Activated naive CD4-positive, alpha-beta T cell treated with anti-CD3 and anti-CD28 coated beads for 36 hours (primary cell): Measurements from ENCODE around the gene ONECUT3. TPM values are rescaled to one million over a fixed set of nuclear protein-coding genes. Genes with fewer than 3 reads are reported as not detected.
"Not testable (repeated sequence)": the region's sequence is repeated elsewhere in the genome, so short reads cannot be mapped to it uniquely, and the experiment has no call there.

Source experiments
- CTCF ChIA-PET: fragments of 350-600 bp; sonication (Branson Sonifier 250); formaldehyde crosslinking; loops from one replicate; lab custom pipeline; 2021; ENCODE audit warnings: antibody characterized with exemption; lab: Charles Lee
- DNase-seq: peaks from one replicate; pipeline ENCODE4 v3.0.0-alpha.2; 2020
- H3K27ac Mint-ChIP-seq: one replicate; pipeline ENCODE4 v1.8.0; 2021; ENCODE audit warnings: mild to moderate bottlenecking, mixed read lengths
- H3K27me3 Mint-ChIP-seq: one replicate; pipeline ENCODE4 v1.8.0; 2021; ENCODE audit warnings: low read depth, mixed read lengths
- H3K36me3 Mint-ChIP-seq: one replicate; pipeline ENCODE4 v1.8.0; 2021; ENCODE audit warnings: low read depth, mixed read lengths
- H3K4me1 Mint-ChIP-seq: one replicate; pipeline ENCODE4 v1.8.0; 2021; ENCODE audit warnings: low read depth, mixed read lengths
- H3K4me3 Mint-ChIP-seq: one replicate; pipeline ENCODE4 v1.8.0; 2021; ENCODE audit warnings: mild to moderate bottlenecking, moderate library complexity, mixed read lengths
- H3K9me3 Mint-ChIP-seq: one replicate; pipeline ENCODE4 v1.8.0; 2021; ENCODE audit warnings: mixed read lengths
- intact Hi-C: fragments of 100-400 bp; cut with micrococcal nuclease; formaldehyde crosslinking; loops from one replicate; pipeline ENCODE4 v1.15.1; 2023
- total RNA-seq, 2 experiments: library from RNA; stranded (reverse); gene quantifications; one replicate each; pipeline ENCODE4 v1.2.3, GENCODE V29; 2021

The ONECUT3 gene
- total RNA-seq, 2 experiments from 2014 or later, result not detected

DNA sequence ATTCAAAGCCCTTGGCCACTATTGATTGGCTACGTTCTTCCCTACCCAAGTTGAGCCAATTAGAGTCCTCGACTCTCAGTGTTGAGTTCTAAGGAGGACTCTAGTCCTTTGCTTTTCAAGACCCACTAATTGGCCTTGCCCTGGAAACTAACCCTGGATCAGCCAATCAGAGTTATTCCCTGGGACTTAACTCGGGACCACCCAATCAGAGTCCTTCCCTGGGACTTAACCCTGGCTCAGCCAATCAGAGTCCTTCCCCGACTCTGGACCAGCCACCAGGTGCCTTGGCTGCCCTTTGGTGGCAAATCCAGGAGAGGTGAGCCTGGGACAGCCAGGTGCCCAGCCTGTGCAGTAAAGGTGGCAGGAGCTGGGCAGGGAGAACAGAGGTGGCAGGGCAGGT, 30.0 kb downstream of the ONECUT3 start:
- Mint-ChIP-seq H3K27me3 (peaks cover 40% of the 10 kb centered on the region), H3K27ac (no peak overlapping the region), H3K9me3 (no peaks in the 10 kb centered on the region), H3K4me1 (no peaks in the 10 kb centered on the region), H3K36me3 (no peaks in the 10 kb centered on the region), H3K4me3 (no peak overlapping the region)
- intact Hi-C loops, result no loop called here
- CTCF ChIA-PET, result interaction anchor here (0.6 to 4.2 kb wide), 4 partner anchors 11 to 177 kb away, joined by 3 to 39 read pairs (median 6); no protein-coding TSS in a partner anchor
- no peak for DNase-seq

DNA sequence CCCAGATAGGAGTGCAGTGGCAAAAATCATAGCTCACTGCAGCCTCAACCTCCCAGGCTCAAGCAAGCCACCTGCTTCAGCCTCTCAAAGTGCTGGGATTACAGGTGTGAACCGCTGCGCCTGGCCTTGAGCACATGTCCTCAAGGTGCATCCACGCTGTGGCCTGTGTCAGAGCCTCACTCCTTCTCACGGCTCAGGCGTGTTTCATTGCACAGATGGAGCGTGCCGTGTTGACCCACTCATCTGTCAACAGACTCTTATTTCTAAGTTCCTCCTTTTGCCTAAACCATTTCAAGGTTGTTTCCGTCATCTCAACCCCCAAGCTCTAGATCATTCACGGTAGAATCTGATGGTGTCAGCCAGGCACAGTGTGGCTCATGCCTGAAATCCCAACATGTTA, 30.6 kb downstream of the ONECUT3 start:
- intact Hi-C loops, result no loop called here

DNA sequence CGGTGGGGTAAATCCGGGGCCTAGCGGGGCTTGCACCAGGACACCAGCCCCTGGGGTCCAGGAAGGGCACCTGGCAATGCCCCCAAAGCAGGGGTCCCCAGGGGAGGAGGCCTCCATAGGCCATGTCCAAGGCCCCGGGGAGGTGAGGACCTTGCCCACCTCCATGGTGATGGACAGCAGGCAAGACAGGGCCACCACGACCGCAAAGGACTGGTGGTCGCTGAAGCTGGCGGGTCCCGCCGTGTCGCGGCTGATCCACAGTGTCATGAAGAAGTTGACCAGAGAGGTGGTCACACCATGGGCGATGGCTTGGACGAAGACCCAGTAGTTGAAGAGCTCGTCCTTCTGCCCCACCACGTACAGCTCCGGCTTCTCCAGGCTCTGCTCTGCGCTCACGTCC, 32.0 kb downstream of the ONECUT3 start:
- no peaks in the 10 kb centered on the region for H3K4me1 Mint-ChIP-seq
- H3K4me3 Mint-ChIP-seq, result no peak overlapping the region
- intact Hi-C loops, result no loop called here
- H3K27ac Mint-ChIP-seq, result no peak overlapping the region
- no peaks in the 10 kb centered on the region for H3K36me3 Mint-ChIP-seq
- CTCF ChIA-PET, result interaction anchor here (1.2 to 4.2 kb wide), 4 partner anchors 9 to 41 kb away, joined by 3 to 39 read pairs (median 6); no protein-coding TSS in a partner anchor
- DNase-seq, result no peak
- peaks cover 29% of the 10 kb centered on the region for H3K27me3 Mint-ChIP-seq
- no peaks in the 10 kb centered on the region for H3K9me3 Mint-ChIP-seq

More for the DNA sequence above, 30.6 kb downstream of the ONECUT3 start:
- no peak overlapping the region for H3K27ac Mint-ChIP-seq
- H3K4me1 Mint-ChIP-seq, result no peaks in the 10 kb centered on the region
- no peak overlapping the region for H3K4me3 Mint-ChIP-seq
- CTCF ChIA-PET, result interaction anchor here (0.6 to 4.2 kb wide), 4 partner anchors 11 to 178 kb away, joined by 3 to 39 read pairs (median 4); no protein-coding TSS in a partner anchor
- H3K27me3 Mint-ChIP-seq, result peaks cover 37% of the 10 kb centered on the region
- no peaks in the 10 kb centered on the region for H3K36me3 Mint-ChIP-seq
- DNase-seq, result no peak
- H3K9me3 Mint-ChIP-seq, result no peaks in the 10 kb centered on the region

DNA sequence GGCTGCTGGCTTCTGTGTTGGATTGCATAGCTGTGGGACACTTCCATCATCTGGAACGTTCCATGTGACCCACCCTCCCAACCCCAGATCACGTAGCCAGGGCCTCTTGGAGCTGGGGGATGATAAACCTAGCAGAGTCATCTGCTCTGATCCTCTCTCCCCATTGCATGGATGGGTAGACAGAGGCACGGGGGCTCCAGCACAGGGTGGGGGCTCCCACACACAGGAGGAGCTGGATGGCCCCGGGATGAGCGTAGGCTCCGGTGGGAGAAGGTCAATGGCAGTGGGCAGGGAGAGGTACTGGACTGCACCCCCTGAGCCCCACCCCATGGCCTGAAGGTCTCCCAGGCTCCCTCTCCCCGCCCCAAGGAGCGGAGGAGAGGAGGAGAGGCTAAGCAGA, 33.4 kb downstream of the ONECUT3 start:
- no peak for DNase-seq
- intact Hi-C loops, result no loop called here
- no peaks in the 10 kb centered on the region for H3K4me1 Mint-ChIP-seq
- no peak overlapping the region for H3K4me3 Mint-ChIP-seq
- H3K9me3 Mint-ChIP-seq, result no peaks in the 10 kb centered on the region
- peaks cover 26% of the 10 kb centered on the region for H3K27me3 Mint-ChIP-seq
- H3K36me3 Mint-ChIP-seq, result no peaks in the 10 kb centered on the region
- no peak overlapping the region for H3K27ac Mint-ChIP-seq
- CTCF ChIA-PET, result interaction anchor here (0.9 kb wide), 1 partner anchor 8 kb away, joined by 3 read pairs; no protein-coding TSS in a partner anchor

DNA sequence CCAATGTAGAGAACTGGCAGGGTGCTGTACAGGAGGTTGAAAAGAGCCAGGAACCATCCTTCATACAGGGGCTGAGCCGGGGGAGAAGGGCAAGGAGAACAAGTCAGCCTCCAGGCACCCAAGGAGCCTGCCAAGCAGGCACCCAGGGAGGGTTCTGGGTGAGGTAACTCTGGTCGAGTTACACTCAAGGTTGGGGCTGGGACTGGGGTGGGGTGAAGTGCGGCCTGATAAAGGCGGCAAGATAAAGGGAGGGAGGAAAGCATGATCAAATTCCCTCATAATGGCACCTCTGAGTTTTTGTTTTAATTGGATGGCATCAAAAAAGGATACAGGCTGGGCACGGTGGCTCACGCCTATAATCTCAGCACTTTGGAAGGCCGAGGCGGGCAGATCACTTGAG, 33.8 kb downstream of the ONECUT3 start:
- Mint-ChIP-seq H3K27ac (no peak overlapping the region), H3K36me3 (no peaks in the 10 kb centered on the region), H3K27me3 (peaks cover 24% of the 10 kb centered on the region), H3K4me3 (no peak overlapping the region), H3K4me1 (no peaks in the 10 kb centered on the region), H3K9me3 (no peaks in the 10 kb centered on the region)
- CTCF ChIA-PET, result interaction anchor here (0.8 to 1.6 kb wide), 3 partner anchors 8 to 55 kb away, joined by 3 to 5 read pairs (median 4); no protein-coding TSS in a partner anchor
- intact Hi-C loops, result no loop called here
- no peak for DNase-seq

DNA sequence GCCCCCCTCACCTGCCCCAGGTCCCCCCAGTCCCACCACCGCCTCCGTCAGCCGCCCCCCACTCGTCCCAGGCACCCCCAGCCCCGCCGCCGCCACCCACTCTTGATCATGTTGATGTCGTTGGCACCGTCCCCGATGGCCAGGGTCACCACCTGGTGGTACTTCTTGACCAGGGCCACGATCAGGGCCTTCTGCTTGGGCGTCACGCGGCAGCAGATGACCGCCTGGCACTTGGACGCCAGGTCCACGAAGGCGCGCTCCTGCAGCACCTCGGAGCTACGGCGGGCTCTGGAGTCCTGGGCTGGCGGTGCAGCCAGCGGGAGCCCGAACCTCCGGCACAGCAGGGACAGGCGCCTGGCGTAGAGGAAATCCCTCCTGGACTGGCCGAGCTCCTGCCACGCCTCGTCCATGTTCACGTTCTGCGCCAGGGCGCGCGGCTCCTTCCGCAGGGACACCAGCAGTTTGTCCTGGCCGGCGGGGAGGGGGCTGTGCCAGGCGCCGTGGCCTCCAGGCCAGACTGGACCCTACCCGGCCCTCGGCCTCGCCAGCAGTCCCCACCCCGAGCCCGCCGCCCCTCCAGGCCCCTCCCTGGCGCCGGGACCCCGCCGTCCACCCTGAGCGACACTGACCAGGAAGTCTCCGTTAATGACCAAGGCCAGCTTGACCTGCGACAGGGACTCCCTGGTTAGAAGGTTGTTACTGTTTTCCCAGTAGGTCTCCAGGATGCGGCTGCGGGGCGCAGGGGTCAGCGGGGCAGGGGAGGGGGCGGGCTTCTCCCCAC, 36.1 kb downstream of the ONECUT3 start:
- intact Hi-C loops, result loop anchor here (2.0 to 10.0 kb wide), 3 partner anchors 23 to 245 kb away; partner anchors contain the start of gene ATP8B3
- peaks cover 14% of the 10 kb centered on the region for H3K27me3 Mint-ChIP-seq
- CTCF ChIA-PET, result interaction anchor here (1.3 to 1.6 kb wide), 3 partner anchors 8 to 36 kb away, joined by 3 to 6 read pairs (median 5); no protein-coding TSS in a partner anchor

DNA sequence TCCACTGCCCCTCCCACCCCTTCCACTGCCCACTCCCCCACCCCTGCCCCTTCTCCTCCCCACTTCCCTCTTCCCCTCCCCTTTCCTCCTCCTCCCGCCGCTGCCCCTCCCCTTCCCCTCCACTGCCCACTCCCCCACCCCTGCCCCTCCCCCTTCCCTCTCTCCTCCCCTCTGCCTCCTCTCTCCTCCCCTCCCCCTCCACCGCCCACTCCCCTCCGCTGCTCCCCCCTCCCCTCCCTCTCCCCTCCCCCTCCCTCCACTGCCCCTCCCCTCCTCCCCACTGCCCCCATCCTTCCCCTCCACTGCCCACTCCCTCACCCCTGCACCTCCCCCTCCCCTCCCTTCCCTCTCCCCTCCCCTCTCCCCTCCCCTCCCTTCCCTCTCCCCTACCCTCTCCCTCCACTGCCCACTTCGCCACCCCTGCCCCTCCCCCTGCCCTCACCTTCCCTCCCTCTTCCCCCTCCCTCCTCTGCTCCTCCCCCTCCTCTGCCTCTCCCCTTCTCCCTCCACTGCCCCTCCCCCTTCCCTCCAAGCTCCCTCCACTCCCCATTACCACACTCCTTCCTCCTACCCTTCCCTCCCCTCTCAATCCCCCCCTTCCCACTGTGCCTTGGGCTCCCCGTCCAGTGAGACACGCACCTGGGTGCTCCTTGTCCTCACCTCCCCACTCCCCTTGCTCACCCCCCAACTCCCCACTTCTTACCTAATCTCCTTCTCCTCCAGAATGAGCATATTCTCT, 36.9 kb downstream of the ONECUT3 start:
- DNase-seq, result no peak
- Mint-ChIP-seq H3K9me3 (no peaks in the 10 kb centered on the region), H3K27me3 (peaks cover 16% of the 10 kb centered on the region), H3K4me1 (no peaks in the 10 kb centered on the region), H3K36me3 (no peaks in the 10 kb centered on the region), H3K27ac (no peak overlapping the region), H3K4me3 (no peak overlapping the region)
- CTCF ChIA-PET, result interaction anchor here (1.0 kb wide), 1 partner anchor 9 kb away, joined by 4 read pairs; no protein-coding TSS in a partner anchor
- intact Hi-C loops, result loop anchor here (5.0 to 10.0 kb wide), 2 partner anchors 37 to 245 kb away; no protein-coding TSS in a partner anchor

More for the DNA sequence above, 36.1 kb downstream of the ONECUT3 start:
- Mint-ChIP-seq H3K36me3 (no peaks in the 10 kb centered on the region), H3K4me3 (no peak overlapping the region), H3K4me1 (no peaks in the 10 kb centered on the region), H3K27ac (no peak overlapping the region), H3K9me3 (no peaks in the 10 kb centered on the region)
- DNase-seq, result no peak

DNA sequence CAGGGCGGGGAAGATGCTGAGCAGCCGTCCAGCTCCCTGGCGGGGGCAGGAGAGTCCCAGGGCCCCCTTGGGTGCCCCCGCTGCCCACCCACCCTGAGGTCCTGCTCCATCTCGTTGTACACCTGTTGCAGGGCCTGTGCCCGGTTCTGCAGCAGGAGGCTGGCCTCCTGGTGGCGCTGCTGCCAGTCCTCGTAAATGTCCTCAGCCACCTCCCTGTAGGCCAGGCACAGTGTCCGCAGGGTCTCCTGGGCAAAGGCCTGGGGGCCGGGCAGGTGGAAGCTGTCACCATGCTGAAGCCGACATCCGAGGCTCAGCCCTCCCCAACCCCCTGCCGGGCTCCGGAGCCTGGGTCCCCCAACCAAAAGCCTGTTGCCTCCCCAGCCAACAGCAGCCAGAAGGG, 38.6 kb downstream of the ONECUT3 start:
- no peak overlapping the region for H3K27ac Mint-ChIP-seq
- DNase-seq, result no peak
- no peaks in the 10 kb centered on the region for H3K9me3 Mint-ChIP-seq
- H3K36me3 Mint-ChIP-seq, result no peaks in the 10 kb centered on the region
- H3K27me3 Mint-ChIP-seq, result peaks cover 25% of the 10 kb centered on the region
- intact Hi-C loops, result loop anchor here (5.0 to 10.0 kb wide), 2 partner anchors 35 to 247 kb away; no protein-coding TSS in a partner anchor
- CTCF ChIA-PET, result interaction anchor here (0.7 kb wide), 1 partner anchor 24 kb away, joined by 4 read pairs; no protein-coding TSS in a partner anchor
- H3K4me1 Mint-ChIP-seq, result peaks cover 5% of the 10 kb centered on the region
- no peak overlapping the region for H3K4me3 Mint-ChIP-seq

DNA sequence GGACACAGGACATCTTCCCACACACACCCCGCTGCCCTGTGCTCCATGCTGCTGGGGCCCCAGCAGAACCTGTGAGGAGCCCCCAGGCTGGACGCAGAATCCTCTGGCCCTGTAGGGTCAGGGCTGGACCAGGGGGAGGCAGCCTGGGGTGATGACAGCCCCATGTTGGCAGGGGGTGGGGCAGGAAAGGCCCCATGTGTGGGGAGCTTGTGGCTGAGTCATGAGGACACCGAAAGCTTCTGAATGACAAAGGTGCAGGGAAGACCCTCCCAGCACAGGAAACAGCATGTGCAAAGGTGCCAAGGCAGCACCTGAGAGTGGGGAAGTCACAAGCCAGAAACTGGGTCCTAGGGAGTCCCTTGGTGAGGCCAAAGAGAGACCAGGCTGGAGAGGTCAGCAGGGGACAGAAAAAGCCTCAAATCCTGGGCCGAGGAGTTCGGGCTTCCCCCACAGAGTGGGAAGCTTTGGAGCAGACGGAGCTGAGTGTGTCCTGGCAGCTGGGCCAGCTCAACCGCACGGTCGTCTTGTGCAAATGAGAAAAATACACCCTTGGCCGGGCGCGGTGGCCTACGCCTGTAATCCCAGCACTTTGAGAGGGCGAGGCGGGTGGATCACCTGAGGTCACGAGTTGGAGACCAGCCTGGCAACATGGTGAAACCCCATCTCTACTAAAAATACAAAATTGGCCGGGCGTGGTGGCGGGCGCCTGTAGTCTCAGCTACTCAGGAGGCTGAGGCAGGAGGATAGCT, 41.3 kb downstream of the ONECUT3 start:
- Mint-ChIP-seq H3K4me1 (peaks cover 5% of the 10 kb centered on the region), H3K36me3 (no peaks in the 10 kb centered on the region), H3K27ac (no peak overlapping the region), H3K27me3 (peaks cover 18% of the 10 kb centered on the region), H3K9me3 (no peaks in the 10 kb centered on the region), H3K4me3 (no peak overlapping the region)
- peak; percentile 28 for DNase-seq
- CTCF ChIA-PET, result interaction anchor here (0.7 to 4.8 kb wide), 7 partner anchors 8 to 249 kb away, joined by 3 to 39 read pairs (median 5); no protein-coding TSS in a partner anchor
- intact Hi-C loops, result loop anchor here (5.0 to 10.0 kb wide), 2 partner anchors 33 to 250 kb away; no protein-coding TSS in a partner anchor

DNA sequence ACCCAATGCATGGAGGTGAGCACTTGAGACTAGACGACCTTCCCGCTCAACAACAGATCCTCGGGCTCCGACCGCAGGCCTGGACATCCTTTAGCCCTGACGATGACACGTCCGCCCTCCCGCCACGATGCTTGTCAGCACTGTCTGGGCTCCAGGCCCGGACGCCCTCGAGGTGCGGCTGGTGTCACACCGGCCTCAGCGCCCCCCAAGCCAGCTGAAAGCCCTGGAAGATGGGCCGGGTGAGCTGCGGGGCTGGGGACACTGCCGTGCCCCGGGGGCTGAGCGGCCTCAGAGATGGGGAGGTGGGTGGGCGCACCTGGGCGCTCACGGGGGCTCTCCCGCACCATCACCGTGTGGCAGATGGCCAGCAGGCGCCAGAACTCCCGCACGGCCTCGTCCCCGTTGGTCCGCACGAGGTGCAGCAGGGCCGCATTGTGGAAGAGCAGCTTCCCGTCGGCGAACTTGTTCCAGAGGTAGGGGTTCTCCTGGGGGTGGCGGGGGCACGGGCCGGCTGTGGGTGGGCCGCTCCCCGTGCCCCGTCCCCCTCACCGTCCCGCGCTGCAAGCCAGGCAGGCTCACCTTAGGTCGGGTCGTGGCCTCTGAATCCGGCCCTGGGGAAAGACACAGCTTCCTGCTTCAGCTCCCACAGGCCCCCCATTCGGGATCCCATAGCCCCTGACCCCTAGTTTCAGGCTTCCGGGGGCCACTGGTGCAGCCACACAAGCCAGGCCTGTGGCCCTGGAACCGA, 43.3 kb downstream of the ONECUT3 start:
- no peaks in the 10 kb centered on the region for H3K9me3 Mint-ChIP-seq
- peaks cover 5% of the 10 kb centered on the region for H3K4me1 Mint-ChIP-seq
- CTCF ChIA-PET, result interaction anchor here (0.9 to 4.8 kb wide), 9 partner anchors 8 to 251 kb away, joined by 3 to 39 read pairs (median 5); no protein-coding TSS in a partner anchor
- no peaks in the 10 kb centered on the region for H3K36me3 Mint-ChIP-seq
- H3K27ac Mint-ChIP-seq, result no peak overlapping the region
- intact Hi-C loops, result loop anchor here (10.0 kb wide), 1 partner anchor 252 kb away; no protein-coding TSS in a partner anchor
- no peak overlapping the region for H3K4me3 Mint-ChIP-seq
- DNase-seq, result no peak
- peaks cover 14% of the 10 kb centered on the region for H3K27me3 Mint-ChIP-seq

DNA sequence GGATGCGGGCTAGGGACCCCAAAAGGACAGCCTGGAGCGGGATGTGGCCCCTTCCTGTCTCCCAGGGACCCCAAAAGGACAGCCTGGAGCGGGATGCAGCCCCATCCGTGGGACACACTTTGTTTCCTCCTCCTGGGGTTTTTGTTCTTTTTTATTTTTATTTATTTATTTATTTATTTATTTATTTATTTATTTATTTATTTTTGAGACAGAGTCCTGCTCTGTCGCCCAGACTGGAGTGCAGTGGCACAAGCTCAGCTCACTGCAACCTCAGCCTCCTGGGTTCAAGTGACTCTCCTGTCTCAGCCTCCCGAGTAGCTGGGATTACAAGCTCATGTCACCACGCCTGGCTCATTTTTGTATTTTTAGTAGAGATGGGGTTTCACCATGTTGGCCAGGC, 44.0 kb downstream of the ONECUT3 start:
- CTCF ChIA-PET, result interaction anchor here (1.6 to 2.1 kb wide), 3 partner anchors 9 to 31 kb away, joined by 4 to 10 read pairs (median 6); no protein-coding TSS in a partner anchor
- not testable (repeated sequence) for H3K4me3 Mint-ChIP-seq, H3K27ac Mint-ChIP-seq, DNase-seq, H3K9me3 Mint-ChIP-seq, H3K4me1 Mint-ChIP-seq, H3K36me3 Mint-ChIP-seq
- peaks cover 14% of the 10 kb centered on the region for H3K27me3 Mint-ChIP-seq
- intact Hi-C loops, result loop anchor here (10.0 kb wide), 1 partner anchor 253 kb away; no protein-coding TSS in a partner anchor
